Measurements from ENCODE around the gene FRK.

GRCh38 chr6:116088946-116089345, 28.3 kb upstream of the FRK start:
- TF ChIP-seq CTCF (IDR thresholded peaks at IDR 0.05), result no peak
- TF ChIP-seq POLR2A (IDR thresholded peaks at IDR 0.05), result no peak
- no peak for TF ChIP-seq EP300 (IDR thresholded peaks at IDR 0.05)
